Stomach (tissue), 4 donors: ENCODE results near the gene RABGAP1L.

Experiments
- POLR2A ChIP-seq, 4 donors: fragments of 450-650 bp; IDR thresholded peaks; one replicate each; pipeline ENCODE4 v1.6.1; 2016; ENCODE audit warnings: antibody characterized with exemption in 4 of 4, control low read depth in 2 of 4, mild to moderate bottlenecking in 1 of 4, moderate library complexity in 1 of 4
- POLR2AphosphoS5 ChIP-seq, 3 donors: sonication (generic); formaldehyde crosslinking; IDR thresholded peaks; one replicate each; pipeline ENCODE4 v1.6.1; 2016; ENCODE audit warnings: antibody characterized with exemption in 3 of 3
- TF ChIP-seq, protein P1 (sequence below), 7 experiments: fragments of 450-650 bp in 4 of 7; fragments of 200-600 bp in 3 of 7; sonication (generic) in 3 of 7; IDR thresholded peaks; one replicate each; pipeline ENCODE4 v1.5.1; 2016 to 2019; ENCODE audit warnings: antibody characterized with exemption in 7 of 7, control low read depth in 2 of 7, mild to moderate bottlenecking in 1 of 7

DNA sequence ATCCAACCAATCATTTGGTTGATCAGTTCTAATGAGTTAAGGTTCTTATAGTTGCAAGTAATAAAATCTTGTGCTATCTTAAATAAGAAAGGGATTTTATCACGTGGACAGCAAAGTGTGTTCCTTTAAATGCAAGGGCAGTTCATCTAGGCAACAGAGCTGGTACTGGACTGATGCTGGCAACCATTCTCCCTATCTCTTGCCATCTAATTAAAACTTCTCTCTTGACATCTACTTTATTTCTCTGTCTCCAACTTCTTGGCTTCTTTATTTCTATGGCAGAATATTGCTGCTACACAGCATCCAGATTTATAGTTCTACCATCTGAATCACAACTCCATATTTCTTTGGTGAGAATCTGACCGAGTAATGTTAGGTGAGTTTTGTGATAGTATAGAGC lies 725.2 kb downstream of the RABGAP1L start:
- TF ChIP-seq, protein P1, sequence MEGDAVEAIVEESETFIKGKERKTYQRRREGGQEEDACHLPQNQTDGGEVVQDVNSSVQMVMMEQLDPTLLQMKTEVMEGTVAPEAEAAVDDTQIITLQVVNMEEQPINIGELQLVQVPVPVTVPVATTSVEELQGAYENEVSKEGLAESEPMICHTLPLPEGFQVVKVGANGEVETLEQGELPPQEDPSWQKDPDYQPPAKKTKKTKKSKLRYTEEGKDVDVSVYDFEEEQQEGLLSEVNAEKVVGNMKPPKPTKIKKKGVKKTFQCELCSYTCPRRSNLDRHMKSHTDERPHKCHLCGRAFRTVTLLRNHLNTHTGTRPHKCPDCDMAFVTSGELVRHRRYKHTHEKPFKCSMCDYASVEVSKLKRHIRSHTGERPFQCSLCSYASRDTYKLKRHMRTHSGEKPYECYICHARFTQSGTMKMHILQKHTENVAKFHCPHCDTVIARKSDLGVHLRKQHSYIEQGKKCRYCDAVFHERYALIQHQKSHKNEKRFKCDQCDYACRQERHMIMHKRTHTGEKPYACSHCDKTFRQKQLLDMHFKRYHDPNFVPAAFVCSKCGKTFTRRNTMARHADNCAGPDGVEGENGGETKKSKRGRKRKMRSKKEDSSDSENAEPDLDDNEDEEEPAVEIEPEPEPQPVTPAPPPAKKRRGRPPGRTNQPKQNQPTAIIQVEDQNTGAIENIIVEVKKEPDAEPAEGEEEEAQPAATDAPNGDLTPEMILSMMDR (IDR thresholded peaks at IDR 0.05): no peak
- TF ChIP-seq POLR2AphosphoS5 (IDR thresholded peaks at IDR 0.05): no peak
- no peak for TF ChIP-seq POLR2A (IDR thresholded peaks at IDR 0.05)
